ENCODE data around the gene LRRC39. TPM values are rescaled to one million over a fixed set of nuclear protein-coding genes. Genes with fewer than 3 reads are reported as not detected.

LRRC39 gene
- 0.33 and 0.73 TPM in 2 replicates for total RNA-seq

DNA sequence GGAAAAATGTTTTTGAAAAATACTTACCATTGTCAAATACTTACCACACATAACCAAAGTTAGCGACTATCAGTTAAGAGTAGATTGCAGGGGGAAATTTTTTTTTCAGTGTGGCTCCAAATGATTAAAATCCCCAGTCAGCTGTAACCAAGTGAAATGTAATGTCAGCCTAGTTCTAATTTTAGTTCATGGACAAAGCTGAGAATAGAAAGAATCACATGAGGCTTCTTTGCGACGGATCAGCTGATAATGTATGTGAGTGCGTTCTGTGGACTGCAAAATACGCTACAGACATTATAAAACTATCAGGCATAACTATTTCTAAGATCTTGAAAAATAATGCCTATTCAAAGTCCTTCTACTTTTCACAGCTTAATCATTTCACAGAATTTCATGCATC is at the start of gene LRRC39:
TSS of gene LRRC39 (minus strand) at position 166 of the 400 bp plus-strand sequence. CDS start 9,740 bp downstream, outside the sequence.

DNA sequence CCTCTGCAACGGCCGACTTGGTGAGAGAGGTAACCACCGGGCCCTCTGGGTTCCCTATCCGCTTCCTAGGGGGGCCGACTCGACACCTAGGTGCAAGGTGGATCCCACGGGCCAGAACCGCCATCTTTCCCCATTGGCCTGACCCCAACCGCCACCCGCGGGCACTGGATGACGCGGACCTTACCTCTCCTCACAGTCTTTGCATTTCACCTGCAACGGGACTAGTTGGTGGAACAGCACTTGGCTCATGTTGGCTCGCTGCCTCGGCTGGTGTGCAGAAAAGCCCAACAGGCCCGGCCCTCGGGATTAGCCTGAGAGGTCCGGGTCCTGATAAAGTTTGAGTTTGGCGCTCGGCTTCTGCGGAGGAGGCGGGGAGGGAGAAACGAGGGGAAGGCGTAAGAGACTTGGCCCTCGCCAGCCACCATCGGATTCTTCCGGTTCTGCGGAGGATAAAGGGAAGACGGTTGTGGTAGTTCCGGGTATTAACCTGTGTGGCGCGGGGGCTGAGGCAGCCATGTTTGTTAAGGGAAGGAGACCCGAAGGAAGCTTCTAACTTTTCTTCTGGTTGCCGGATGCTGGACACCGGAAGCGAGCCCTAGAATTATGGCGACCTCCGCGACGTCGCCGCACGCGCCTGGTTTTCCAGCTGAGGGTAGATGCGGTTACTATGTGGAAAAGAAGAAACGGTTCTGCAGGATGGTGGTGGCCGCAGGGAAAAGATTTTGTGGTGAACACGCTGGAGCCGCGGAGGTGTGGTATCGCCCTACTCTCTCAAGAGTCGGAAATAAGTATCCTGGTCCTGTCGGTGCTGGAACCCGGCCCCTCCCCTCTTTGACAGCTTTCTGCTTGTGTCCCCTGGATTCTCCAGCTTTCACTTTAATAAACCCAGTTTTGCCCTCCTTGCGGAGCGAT is 45.2 kb downstream of the LRRC39 start, which contains the start of the genes SASS6 and TRMT13:
TSS of gene SASS6 (minus strand) at position 365 of the 912 bp plus-strand sequence. CDS start at position 249, 116 bp downstream.
TSS of gene TRMT13 (plus strand) at position 598 of the 912 bp plus-strand sequence. CDS start at position 604, 6 bp downstream.

Other genes starting within 250 kb of the LRRC39 start
- gene SLC35A3, start 208.3 kb downstream of the LRRC39 start, total RNA-seq, result 20.3 and 33.5 TPM in 2 replicates
- gene SASS6, start 45.3 kb downstream of the LRRC39 start, total RNA-seq, result 0.83 and 3.6 TPM in 2 replicates
- 13.9 and 21.4 TPM in 2 replicates for gene TRMT13, start 45.1 kb downstream of the LRRC39 start, total RNA-seq
- gene DBT, start 71.6 kb upstream of the LRRC39 start, total RNA-seq, result 6.1 and 10.0 TPM in 2 replicates
- 41.5 and 44.7 TPM in 2 replicates for gene RTCA, start 88.0 kb upstream of the LRRC39 start, total RNA-seq
- 3.8 and 4.1 TPM in 2 replicates for gene CDC14A, start 174.2 kb upstream of the LRRC39 start, total RNA-seq

Measured in smooth muscle cell of trachea (primary cell).